Sigmoid colon (tissue), 3 donors: Measurements from ENCODE around the gene ATF6.

Source experiments
- POLR2A ChIP-seq, 2 donors: fragments of 450-650 bp; IDR thresholded peaks; one replicate each; pipeline ENCODE4 v1.6.1; 2016; ENCODE audit warnings: antibody characterized with exemption in 2 of 2, mild to moderate bottlenecking in 2 of 2, moderate library complexity in 2 of 2
- TF ChIP-seq, protein P1 (sequence below), 4 experiments: fragments of 450-650 bp in 3 of 4; fragments of 200-600 bp in 1 of 4; IDR thresholded peaks; one replicate each; pipeline ENCODE4 v1.5.1; 2016 to 2019; ENCODE audit warnings: antibody characterized with exemption in 4 of 4, mild to moderate bottlenecking in 3 of 4, moderate library complexity in 2 of 4

DNA sequence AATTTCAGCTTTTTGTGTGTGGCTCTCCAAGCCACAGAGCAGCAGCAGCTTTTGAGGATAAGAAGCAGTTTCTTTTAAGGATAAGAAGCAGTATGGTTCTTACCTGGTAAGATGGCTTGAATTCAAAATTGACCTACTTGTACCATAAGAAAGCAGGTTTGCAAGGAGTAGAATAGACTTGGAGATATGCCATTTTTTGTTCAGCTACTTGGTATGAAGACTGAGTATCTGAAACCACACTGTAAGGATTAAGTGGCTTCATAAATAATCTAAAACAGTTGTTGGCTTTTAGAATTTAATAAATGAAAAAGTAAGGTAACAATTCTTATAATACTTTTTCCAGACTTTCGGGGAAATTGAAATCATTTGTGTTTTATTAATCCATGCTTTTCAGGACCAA, 74.2 kb downstream of the ATF6 start:
- TF ChIP-seq, protein P1, sequence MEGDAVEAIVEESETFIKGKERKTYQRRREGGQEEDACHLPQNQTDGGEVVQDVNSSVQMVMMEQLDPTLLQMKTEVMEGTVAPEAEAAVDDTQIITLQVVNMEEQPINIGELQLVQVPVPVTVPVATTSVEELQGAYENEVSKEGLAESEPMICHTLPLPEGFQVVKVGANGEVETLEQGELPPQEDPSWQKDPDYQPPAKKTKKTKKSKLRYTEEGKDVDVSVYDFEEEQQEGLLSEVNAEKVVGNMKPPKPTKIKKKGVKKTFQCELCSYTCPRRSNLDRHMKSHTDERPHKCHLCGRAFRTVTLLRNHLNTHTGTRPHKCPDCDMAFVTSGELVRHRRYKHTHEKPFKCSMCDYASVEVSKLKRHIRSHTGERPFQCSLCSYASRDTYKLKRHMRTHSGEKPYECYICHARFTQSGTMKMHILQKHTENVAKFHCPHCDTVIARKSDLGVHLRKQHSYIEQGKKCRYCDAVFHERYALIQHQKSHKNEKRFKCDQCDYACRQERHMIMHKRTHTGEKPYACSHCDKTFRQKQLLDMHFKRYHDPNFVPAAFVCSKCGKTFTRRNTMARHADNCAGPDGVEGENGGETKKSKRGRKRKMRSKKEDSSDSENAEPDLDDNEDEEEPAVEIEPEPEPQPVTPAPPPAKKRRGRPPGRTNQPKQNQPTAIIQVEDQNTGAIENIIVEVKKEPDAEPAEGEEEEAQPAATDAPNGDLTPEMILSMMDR (IDR thresholded peaks at IDR 0.05): no peak
- no peak for TF ChIP-seq POLR2A (IDR thresholded peaks at IDR 0.05)
